Activated CD8-positive, alpha-beta memory T cell treated with anti-CD3 and anti-CD28 coated beads, Interleukin-2, amount 50 U/mL, for 24 hours (primary cell): ENCODE measurements around the gene MC1R.

Source experiments
- DNase-seq: peaks from one replicate; pipeline ENCODE4 v3.0.0-alpha.2; 2020; ENCODE audit errors: extremely low read depth

Gene MC1R

DNA sequence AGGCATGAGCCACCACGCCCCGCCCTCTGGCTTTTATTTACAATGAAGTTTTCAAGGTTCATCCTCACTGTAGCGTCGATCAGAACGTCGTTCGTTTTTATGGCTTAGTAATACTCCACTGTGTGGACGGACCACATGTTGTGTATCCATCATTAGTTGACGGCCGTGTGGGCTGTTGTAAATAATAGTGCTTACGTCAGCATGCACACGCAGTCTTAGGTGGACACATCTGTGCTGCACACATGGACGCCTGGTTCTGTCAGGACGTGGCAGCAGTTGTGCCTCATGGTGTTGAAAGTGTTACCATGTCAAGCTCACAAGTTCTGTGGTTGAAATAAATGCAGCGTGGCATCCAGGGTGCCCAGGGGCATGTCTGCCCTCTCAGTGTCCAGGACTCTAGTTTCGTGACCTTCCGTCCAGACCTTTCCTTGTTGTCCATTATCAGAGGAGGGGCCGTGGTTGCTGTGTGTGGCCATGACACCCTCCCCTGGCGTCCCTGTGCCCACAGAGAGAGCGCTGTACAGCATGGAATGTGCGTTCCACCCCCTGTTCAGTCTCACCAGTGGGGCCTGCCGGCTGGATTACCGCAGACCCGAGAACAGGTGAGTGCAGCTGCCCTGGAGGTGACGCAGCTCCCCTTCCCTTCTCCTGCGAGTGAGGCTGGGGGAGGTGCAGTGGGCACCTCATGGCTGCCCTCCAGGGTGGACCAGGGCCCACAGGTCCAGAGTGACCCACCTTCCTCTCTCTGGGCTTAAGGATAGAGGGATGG, 23.0 kb upstream of the MC1R start:
- no peak for DNase-seq

DNA sequence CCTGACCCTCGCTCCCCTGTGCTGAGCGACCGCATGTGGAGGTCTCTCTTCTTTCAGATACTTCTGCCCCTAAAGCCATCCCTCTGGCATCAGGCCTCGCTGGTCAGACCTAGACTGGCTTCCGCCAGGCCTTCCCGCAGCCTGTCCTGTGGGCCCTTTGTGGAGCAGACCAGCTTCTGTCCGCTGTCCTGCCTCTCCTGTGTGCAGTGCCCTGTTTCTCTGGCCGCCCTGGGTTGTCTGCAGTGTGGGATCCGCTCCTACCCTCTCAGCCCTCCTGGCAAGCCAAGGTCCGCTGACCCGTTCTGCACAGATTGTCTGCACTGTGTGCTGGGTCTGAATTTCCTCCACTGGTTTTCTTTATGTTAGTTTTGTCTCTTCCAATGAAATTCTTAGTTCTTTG, 21.5 kb upstream of the MC1R start:
- DNase-seq, result no peak

DNA sequence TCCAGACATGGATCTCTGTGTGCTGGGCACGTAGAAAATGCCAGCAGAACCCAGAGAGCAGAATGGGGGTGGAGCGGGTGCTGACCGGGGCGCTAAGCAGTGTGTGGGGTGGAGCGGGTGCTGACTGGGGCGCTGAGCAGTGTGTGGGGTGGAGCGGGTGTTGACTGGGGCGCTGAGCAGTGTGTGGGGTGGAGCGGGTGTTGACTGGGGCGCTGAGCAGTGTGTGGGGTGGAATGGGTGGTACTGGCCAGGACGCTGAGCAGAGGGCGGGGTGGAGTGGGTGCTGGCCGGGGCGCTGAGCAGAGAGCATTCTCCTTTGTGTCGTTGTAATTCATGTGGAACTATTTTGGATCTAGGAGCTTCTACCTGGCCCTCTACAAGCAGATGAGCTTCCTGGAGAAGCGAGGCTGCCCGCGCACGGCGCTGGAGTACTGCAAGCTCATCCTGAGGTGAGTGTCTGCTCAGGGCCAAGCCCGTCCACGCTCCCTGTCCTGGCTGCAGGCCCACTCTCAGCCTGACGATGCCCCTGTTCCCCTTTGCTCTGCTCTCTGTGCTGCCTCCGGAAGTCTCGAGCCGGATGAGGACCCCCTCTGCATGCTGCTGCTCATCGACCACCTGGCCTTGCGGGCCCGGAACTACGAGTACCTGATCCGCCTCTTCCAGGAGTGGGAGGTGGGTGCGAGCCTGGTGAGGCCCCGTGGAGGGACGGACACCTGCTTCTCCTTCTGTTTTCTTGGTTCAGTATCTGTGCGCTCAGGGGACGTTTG, 20.3 kb upstream of the MC1R start:
- no peak for DNase-seq

DNA sequence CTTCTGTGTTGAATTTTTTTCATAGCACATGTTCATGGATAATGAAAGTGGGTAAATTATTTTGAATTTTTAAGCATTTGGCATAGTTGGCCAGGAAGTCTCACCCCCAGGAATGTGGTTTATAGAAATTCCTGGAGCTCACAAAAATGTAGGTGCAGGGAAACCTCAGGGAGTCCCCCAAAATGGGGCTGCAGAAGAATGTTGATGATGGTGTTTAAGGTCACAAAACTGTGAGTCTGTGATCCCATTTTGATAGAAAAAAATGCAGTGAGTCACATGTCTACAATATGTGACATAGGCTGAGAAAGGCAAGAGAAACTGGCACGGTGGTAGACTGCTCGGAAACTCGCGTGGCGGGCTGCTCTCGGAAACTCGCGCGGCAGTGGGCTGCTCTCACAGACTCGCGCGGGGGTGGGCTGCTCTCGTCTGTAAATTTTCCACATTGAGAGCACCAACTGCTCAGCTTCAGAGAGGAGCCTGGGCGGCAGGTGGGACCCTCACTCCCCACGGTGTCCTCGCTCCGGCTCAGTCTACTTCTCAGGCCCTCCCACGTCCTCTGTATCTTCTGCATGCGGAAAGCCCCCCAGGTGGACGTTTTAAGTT, 18.7 kb upstream of the MC1R start:
- DNase-seq, result no peak

- DNase-seq, result no peak
Observed at GRCh38 chr16:89900885-89901284, 17.8 kb upstream of the MC1R start.

DNA sequence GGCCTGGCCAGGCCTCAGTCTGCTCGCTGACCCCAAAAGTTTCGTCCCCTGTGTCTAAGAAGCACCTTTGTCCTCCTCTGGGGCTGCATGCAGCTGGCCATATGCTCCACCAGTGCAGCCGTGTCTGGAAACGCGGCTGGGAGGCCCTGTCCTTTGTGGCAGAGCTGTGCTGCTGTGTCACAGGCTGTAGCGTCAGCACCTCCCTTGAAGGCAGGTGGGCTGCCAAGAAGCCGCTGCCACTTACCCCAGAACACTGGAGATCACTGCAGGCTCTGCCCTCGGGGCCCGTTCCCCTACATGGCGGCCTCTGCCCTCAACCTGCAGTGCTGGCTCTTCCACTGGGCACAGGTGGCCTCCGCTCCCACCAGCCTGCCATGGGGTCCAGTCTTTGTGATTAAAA, 15.7 kb upstream of the MC1R start:
- no peak for DNase-seq

GRCh38 chr16:89903908-89904515, 14.7 kb upstream of the MC1R start:
- DNase-seq, result no peak

DNA sequence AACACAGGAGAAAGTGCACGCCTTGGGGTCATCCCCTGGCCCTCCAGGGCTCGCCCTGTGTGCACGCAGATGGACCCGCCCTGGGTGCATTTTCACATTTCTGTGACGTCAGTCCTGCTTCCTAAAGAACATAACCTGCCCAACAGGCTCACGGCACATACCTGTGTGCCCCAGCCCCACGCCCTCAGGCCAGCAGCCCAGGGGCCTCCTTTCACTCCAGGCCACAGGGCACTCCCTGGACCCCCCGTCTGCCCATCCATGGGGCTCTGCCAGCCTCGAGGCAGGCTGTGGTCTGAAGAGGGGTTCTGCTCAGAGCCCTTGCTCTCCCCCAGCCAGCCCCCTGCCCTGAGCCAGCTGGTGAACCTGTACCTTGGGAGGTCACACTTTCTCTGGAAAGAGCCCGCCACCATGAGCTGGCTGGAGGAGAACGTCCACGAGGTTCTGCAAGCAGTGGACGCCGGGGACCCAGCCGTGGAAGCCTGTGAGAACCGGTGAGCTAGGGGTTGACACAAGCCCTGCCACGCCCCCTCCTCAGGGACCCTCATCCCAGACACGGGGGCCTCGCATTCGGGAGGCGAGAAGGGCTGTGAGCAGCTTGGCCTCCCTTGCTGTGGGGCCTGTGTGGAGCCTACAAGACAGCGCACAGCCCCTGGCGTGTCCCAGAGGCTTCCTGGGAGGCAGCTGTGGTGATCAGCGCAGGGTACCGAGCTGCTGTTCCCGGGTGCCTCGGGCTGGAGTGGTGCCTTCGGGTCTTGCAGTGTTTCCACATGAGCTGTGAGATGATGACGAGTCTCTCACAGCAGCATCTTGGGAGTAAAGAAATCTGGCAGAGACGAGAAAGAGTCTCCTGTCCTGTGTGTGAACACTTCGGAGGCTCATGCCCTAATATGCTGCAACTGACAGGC, 13.8 kb upstream of the MC1R start:
- DNase-seq, result no peak

DNA sequence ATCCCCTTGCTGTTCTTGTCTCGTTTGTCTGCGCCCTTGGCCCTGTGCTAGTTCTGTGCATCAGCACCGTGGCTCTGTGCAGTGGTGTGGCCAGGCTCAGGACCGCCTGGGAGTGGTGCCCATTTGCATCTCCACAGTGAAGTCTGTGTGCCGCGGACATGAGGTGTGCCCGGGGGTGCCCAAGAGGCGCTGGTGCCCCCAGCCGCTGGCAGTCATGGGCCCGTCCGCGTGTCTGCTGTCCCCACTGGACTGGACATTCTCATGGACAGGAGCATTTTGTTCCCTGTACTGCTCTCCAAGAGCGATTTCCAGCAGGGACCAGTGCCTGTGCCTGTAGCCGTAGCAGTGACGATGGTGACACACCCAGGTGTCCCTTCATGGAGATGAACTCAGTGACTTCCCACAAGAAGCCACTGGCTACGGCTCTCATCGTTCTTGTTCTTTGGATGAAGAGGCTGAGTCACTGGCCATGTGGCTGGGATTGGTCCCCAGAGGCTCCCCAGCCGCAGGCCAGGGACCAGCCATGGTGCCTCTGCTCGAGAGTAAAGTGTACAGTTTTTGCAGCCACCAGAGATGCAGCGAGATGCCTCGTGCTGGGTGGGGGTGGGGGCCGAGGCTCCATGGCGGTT, 13.0 kb upstream of the MC1R start:
- no peak for DNase-seq

GRCh38 chr16:89906140-89907025, 12.3 kb upstream of the MC1R start:
- no peak for DNase-seq

DNA sequence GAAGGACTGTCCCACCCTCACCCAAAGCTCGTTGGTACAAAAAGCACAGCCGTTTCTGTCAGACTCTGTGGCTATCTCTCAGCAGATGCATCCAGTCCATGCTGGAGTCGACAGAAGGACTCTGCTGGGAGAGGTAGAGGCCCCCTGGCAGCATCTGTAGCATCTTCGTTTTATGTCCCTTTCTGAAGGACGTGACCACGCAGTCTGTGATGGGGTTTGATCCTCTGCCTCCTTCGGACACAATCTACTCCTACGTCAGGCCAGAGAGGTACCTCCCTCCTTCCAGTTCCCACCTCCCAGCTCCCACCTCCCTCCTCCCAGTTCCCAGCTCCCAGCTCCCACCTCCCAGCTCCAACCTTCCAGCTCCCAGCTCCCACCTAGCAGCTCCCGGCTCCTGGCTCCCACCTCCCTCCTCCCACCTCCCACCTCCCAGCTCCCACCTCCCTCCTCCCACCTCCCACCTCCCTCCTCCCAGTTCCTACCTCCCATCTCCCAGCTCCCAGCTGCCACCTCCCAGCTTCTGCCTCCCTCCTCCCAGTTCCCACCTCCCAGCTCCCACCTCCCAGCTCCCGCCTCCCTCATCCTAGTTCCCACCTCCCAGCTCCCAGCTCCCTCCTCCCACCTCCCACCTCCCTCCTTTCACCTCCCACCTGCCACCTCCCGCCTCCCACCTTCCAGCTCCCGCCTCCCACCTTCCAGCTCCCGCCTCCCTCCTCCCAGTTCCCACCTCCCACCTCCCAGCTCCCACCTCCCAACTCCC, 11.4 kb upstream of the MC1R start:
- DNase-seq, result no peak

DNA sequence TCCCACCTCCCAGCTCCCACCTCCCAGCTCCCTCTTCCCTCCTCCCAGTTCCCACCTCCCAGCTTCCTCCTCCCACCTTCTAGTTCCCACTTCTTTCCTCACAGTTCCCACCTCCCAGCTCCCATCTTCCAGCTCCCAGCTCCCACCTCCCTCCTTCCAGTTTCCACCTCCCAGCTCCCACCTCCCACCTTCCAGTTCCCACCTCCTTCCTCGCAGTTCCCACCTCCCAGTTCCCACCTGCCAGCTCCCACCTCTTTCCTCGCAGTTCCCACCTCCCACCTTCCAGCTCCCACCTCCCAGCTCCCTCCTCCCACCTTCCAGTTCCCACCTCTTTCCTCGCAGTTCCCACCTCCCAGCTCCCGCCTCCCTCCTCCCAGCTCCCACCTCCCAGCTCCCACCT, 10.4 kb upstream of the MC1R start:
- DNase-seq, result no peak

DNA sequence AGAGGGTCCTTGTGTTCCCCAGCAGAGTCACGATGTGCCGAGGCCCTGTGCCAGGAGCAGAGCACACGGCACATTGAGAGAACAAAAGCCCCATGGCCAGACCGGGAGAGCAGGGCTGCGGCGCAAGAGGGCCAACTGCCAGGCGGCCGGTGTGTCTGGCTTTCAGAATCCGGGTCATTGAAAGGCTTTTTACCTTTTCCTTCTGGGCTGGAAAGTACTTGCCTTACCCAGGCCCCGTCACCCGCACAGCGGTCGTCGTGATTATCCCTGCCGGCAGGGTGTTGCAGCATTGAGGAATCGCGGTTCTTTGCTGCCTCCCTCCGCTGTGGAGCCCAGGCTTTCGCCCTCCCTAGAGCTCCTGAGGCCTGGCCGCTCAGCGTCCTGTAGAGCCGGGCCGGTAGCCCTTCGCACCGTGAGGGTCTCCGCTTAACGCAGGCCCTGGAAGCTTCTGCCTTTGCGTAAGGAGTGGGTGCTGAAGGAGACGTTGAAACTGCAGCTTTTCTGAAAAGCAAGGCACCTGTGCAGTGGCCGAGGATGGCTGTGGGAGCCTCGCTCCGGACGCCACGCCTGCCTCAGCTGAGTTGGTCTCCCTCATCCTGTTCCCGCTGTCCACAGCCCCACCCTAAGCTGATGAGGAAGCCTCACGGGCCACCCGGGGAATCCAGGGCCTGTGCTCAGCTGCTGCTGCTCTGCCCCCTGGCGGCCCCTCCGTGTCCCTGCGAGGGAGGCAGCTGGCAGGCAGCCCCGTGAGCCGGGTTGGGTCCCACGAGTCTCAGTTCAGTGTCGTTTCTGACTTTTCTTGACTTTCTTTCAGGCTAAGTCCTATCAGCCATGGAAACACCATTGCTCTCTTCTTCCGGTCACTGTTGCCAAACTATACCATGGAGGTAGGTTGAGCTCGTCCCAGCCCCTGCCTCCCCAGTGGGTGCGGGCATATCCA, 8.6 kb upstream of the MC1R start:
- DNase-seq, result no peak

DNA sequence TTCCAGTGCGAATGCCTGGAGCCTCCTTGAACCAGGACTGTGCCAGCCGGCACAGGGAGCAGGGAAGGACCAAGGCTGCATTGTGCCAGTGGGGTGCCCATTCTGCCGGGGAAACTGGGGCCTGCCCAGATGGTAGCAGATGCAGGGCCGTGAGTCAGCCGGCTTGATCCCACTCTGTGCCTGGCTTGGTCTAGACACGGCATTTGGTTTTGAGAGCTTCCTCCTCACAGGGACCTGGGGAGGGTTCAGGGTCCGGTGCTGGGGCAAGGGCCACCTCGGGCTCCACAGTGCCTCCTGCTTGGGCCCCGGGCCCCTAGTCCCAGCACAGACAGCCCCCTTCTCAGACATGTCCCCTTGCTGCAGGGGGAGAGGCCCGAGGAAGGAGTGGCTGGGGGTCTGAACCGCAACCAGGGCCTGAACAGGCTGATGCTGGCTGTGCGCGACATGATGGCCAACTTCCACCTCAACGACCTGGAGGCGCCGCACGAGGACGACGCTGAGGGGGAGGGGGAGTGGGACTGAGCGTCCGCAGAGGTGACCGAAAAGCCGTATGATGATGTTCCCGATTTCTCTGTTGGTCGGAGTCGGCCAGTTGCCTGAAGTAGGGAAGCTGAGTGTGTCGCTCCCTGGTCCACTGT, 7.8 kb upstream of the MC1R start:
- DNase-seq, result no peak

GRCh38 chr16:89911375-89911774, 7.3 kb upstream of the MC1R start:
- DNase-seq, result no peak

GRCh38 chr16:89912143-89912542, 6.5 kb upstream of the MC1R start:
- no peak for DNase-seq

GRCh38 chr16:89912627-89913026, 6.0 kb upstream of the MC1R start:
- DNase-seq, result no peak
